Vagina (tissue), 2 donors: ENCODE data around the gene ADAMTS2. TPM values are rescaled to one million over a fixed set of nuclear protein-coding genes. Genes with fewer than 3 reads are reported as not detected.

ENCODE experiments used
- DNase-seq, 2 donors: peaks; one replicate each; pipeline ENCODE4 v3.0.0-alpha.2; 2017; ENCODE audit errors: extremely low spot score in 2 of 2
- H3K27ac ChIP-seq: fragments of 200-600 bp; sonication (generic); one replicate; pipeline ENCODE4 v1.5.1; 2019
- H3K27me3 ChIP-seq: fragments of 200-600 bp; sonication (generic); one replicate; pipeline ENCODE4 v1.5.1; 2019
- H3K36me3 ChIP-seq, 2 donors: fragments of 200-600 bp; sonication (generic); one replicate each; pipeline ENCODE4 v1.5.1; 2017 to 2019
- H3K4me1 ChIP-seq: fragments of 200-600 bp; sonication (generic); one replicate; pipeline ENCODE4 v1.5.1; 2019
- H3K4me3 ChIP-seq, 2 donors: fragments of 200-600 bp; sonication (generic); 1 replicate in 1 of 2; 2 replicates in 1 of 2; pipeline ENCODE4 v1.5.1; 2016 to 2019
- H3K9me3 ChIP-seq: fragments of 200-600 bp; sonication (generic); one replicate; pipeline ENCODE4 v1.5.1; 2019
- CTCF ChIP-seq, 3 experiments: fragments of 450-650 bp in 2 of 3; fragments of 200-600 bp in 1 of 3; sonication (generic) in 1 of 3; IDR thresholded peaks; one replicate each; pipeline ENCODE4 v1.5.1; 2017 to 2019; ENCODE audit warnings: antibody characterized with exemption in 3 of 3, mild to moderate bottlenecking in 2 of 3, moderate library complexity in 2 of 3
- POLR2A ChIP-seq, 2 donors: fragments of 450-650 bp; IDR thresholded peaks; one replicate each; pipeline ENCODE4 v1.6.1; 2017; ENCODE audit warnings: antibody characterized with exemption in 2 of 2, mild to moderate bottlenecking in 2 of 2, moderate library complexity in 2 of 2
- POLR2AphosphoS5 ChIP-seq, 2 donors: sonication (generic); formaldehyde crosslinking; IDR thresholded peaks; one replicate each; pipeline ENCODE4 v1.9.0; 2017; ENCODE audit warnings: antibody characterized with exemption in 2 of 2, mild to moderate bottlenecking in 2 of 2, low read depth in 1 of 2; ENCODE audit not compliant: insufficient read depth in 1 of 2
- intact Hi-C: fragments of 100-400 bp; cut with DNase I; formaldehyde crosslinking; loops from one replicate; pipeline ENCODE4 v1.15.1; 2023
- total RNA-seq: library from RNA; depleted of rRNA; stranded (reverse); fragments of >200 nt; gene quantifications from one replicate; pipeline ENCODE4 v1.2.3, GENCODE V29; 2016

Gene ADAMTS2
- total RNA-seq, 1 donor from 2014 or later = 17.4 TPM

- TF ChIP-seq POLR2A (IDR thresholded peaks at IDR 0.05) = no peak
- TF ChIP-seq CTCF (IDR thresholded peaks at IDR 0.05) = no peak
- no peak for TF ChIP-seq POLR2AphosphoS5 (IDR thresholded peaks at IDR 0.05; ENCODE audit: insufficient read depth in 1 of 2, low read depth in 1 of 2)
Observed at GRCh38 chr5:179378441-179379271, 33.4 kb upstream of the ADAMTS2 start.

GRCh38 chr5:179378116-179378440 lies 32.8 kb upstream of the ADAMTS2 start:
- Histone ChIP-seq H3K4me3 (no peak overlapping the region), H3K27me3 (no peaks in the 10 kb centered on the region), H3K36me3 (no peaks in the 10 kb centered on the region), H3K27ac (no peak overlapping the region), H3K4me1 (no peaks in the 10 kb centered on the region), H3K9me3 (no peaks in the 10 kb centered on the region)
- DNase-seq = no peak
- intact Hi-C loops = no loop called here
- TF ChIP-seq POLR2A (IDR thresholded peaks at IDR 0.05) (no peak), CTCF (IDR thresholded peaks at IDR 0.05) (no peak), POLR2AphosphoS5 (IDR thresholded peaks at IDR 0.05; ENCODE audit: insufficient read depth in 1 of 2, low read depth in 1 of 2) (no peak)

More at GRCh38 chr5:179378441-179379271, 33.4 kb upstream of the ADAMTS2 start:
- no peaks in the 10 kb centered on the region for H3K36me3 ChIP-seq
- H3K27ac ChIP-seq = no peak overlapping the region
- peak in 1 of 2 donors; percentile 62 for DNase-seq
- no peaks in the 10 kb centered on the region for H3K4me1 ChIP-seq
- H3K4me3 ChIP-seq = no peak overlapping the region
- no peaks in the 10 kb centered on the region for H3K27me3 ChIP-seq
- intact Hi-C loops = no loop called here
- no peaks in the 10 kb centered on the region for H3K9me3 ChIP-seq

- H3K27ac ChIP-seq = no peak overlapping the region
Observed at GRCh38 chr5:179377421-179378115, 32.3 kb upstream of the ADAMTS2 start.

GRCh38 chr5:179376701-179377420 lies 31.6 kb upstream of the ADAMTS2 start:
- no peaks in the 10 kb centered on the region for H3K27me3 ChIP-seq
- no peaks in the 10 kb centered on the region for H3K4me1 ChIP-seq
- no peak overlapping the region for H3K4me3 ChIP-seq
- intact Hi-C loops = no loop called here
- H3K27ac ChIP-seq = no peak overlapping the region
- no peaks in the 10 kb centered on the region for H3K36me3 ChIP-seq
- H3K9me3 ChIP-seq = no peaks in the 10 kb centered on the region
- TF ChIP-seq POLR2AphosphoS5 (IDR thresholded peaks at IDR 0.05; ENCODE audit: insufficient read depth in 1 of 2, low read depth in 1 of 2) = no peak
- no peak for TF ChIP-seq CTCF (IDR thresholded peaks at IDR 0.05)
- TF ChIP-seq POLR2A (IDR thresholded peaks at IDR 0.05) = no peak
- no peak for DNase-seq

More at GRCh38 chr5:179377421-179378115, 32.3 kb upstream of the ADAMTS2 start:
- Histone ChIP-seq H3K9me3 (no peaks in the 10 kb centered on the region), H3K4me3 (no peak overlapping the region), H3K4me1 (no peaks in the 10 kb centered on the region), H3K27me3 (no peaks in the 10 kb centered on the region), H3K36me3 (no peaks in the 10 kb centered on the region)
- intact Hi-C loops = no loop called here
- DNase-seq = no peak
- TF ChIP-seq POLR2AphosphoS5 (IDR thresholded peaks at IDR 0.05; ENCODE audit: insufficient read depth in 1 of 2, low read depth in 1 of 2) (no peak), CTCF (IDR thresholded peaks at IDR 0.05) (no peak), POLR2A (IDR thresholded peaks at IDR 0.05) (no peak)
